NCI-H524 treated with DMSO at 0.1 percent for 48 hours (cell line): ENCODE results near the gene TATDN2.

Source experiments
- DNase-seq: peaks from one replicate; lab custom pipeline; 2025; lab: John Stamatoyannopoulos, UW

TATDN2 gene

GRCh38 chr3:10320320-10320677 lies 72.0 kb downstream of the TATDN2 start:
- DNase-seq: no peak

GRCh38 chr3:10321630-10322351 lies 73.5 kb downstream of the TATDN2 start:
- no peak for DNase-seq

- DNase-seq: no peak
Observed at GRCh38 chr3:10322352-10322710, 74.1 kb downstream of the TATDN2 start.

GRCh38 chr3:10327592-10327991 lies 79.3 kb downstream of the TATDN2 start:
- DNase-seq: no peak

- DNase-seq: no peak
Observed at GRCh38 chr3:10328460-10329071, 80.3 kb downstream of the TATDN2 start.

GRCh38 chr3:10329495-10330015 lies 81.3 kb downstream of the TATDN2 start:
- DNase-seq: no peak

GRCh38 chr3:10330319-10330718 lies 82.1 kb downstream of the TATDN2 start:
- no peak for DNase-seq
